ENCODE measurements around the gene ALDH18A1.

GRCh38 chr10:95651346-95652060 is 5.0 kb downstream of the ALDH18A1 start:
- TF ChIP-seq CTCF (IDR thresholded peaks at IDR 0.05) (no peak), JUN (CRISPR knock-in tag; IDR thresholded peaks at IDR 0.05) (no peak)
- TF ChIP-seq, protein P1, sequence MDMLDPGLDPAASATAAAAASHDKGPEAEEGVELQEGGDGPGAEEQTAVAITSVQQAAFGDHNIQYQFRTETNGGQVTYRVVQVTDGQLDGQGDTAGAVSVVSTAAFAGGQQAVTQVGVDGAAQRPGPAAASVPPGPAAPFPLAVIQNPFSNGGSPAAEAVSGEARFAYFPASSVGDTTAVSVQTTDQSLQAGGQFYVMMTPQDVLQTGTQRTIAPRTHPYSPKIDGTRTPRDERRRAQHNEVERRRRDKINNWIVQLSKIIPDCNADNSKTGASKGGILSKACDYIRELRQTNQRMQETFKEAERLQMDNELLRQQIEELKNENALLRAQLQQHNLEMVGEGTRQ (CRISPR knock-in tag; IDR thresholded peaks at IDR 0.05), result no peak
- TF ChIP-seq, protein P2, sequence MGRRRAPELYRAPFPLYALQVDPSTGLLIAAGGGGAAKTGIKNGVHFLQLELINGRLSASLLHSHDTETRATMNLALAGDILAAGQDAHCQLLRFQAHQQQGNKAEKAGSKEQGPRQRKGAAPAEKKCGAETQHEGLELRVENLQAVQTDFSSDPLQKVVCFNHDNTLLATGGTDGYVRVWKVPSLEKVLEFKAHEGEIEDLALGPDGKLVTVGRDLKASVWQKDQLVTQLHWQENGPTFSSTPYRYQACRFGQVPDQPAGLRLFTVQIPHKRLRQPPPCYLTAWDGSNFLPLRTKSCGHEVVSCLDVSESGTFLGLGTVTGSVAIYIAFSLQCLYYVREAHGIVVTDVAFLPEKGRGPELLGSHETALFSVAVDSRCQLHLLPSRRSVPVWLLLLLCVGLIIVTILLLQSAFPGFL (CRISPR knock-in tag; IDR thresholded peaks at IDR 0.05; ENCODE audit: borderline replicate concordance), result no peak

All from WTC11 (cell line).